HEK293 (cell line): ENCODE data around the gene CLDN6.

ENCODE experiments used
- CTCF ChIP-seq: fragments of 450-650 bp; formaldehyde crosslinking; IDR thresholded peaks from 2 replicates; pipeline ENCODE4 v1.5.1; 2016; ENCODE audit warnings: missing biosample characterization, missing genetic modification characterization
- PATZ1 ChIP-seq: fragments of 450-650 bp; formaldehyde crosslinking; IDR thresholded peaks from 2 replicates; pipeline ENCODE4 v1.5.1; 2016; ENCODE audit warnings: missing biosample characterization, missing genetic modification characterization
- ZBTB11 ChIP-seq: fragments of 450-650 bp; formaldehyde crosslinking; conservative IDR thresholded peaks from 2 replicates; pipeline ENCODE4 v1.5.1; 2016; ENCODE audit warnings: low read depth, missing biosample characterization, missing genetic modification characterization
- ZBTB7A ChIP-seq: fragments of 450-650 bp; formaldehyde crosslinking; IDR thresholded peaks from 2 replicates; pipeline ENCODE4 v1.5.1; 2016; ENCODE audit warnings: low read depth, missing biosample characterization, missing genetic modification characterization
- ZNF148 ChIP-seq: fragments of 450-650 bp; formaldehyde crosslinking; IDR thresholded peaks from 2 replicates; pipeline ENCODE4 v1.5.0; 2017; ENCODE audit warnings: missing biosample characterization, missing genetic modification characterization, borderline replicate concordance
- ZNF26 ChIP-seq: fragments of 450-650 bp; formaldehyde crosslinking; IDR thresholded peaks from 2 replicates; pipeline ENCODE4 v1.5.1; 2016; ENCODE audit warnings: missing biosample characterization, missing genetic modification characterization
- ZNF274 ChIP-seq, 2 experiments: fragments of 200-500 bp in 1 of 2; fragments of 450-650 bp in 1 of 2; sonication (Bioruptor generic) in 1 of 2; formaldehyde crosslinking in 1 of 2; IDR thresholded peaks; 2 replicates each; pipeline versions ENCODE4 v1.5.1 to v1.6.1; 2014 to 2016; ENCODE audit warnings: borderline replicate concordance in 1 of 2, inconsistent platforms in 1 of 2, low read length in 1 of 2, missing biosample characterization in 1 of 2, missing genetic modification characterization in 1 of 2
- ZNF530 ChIP-seq: fragments of 450-650 bp; formaldehyde crosslinking; IDR thresholded peaks from 2 replicates; pipeline ENCODE4 v1.5.1; 2016; ENCODE audit warnings: low read depth, missing biosample characterization, missing genetic modification characterization

- TF ChIP-seq CTCF (tag by site-specific recombination) (no peak), ZNF26 (tag by site-specific recombination) (no peak), ZBTB7A (tag by site-specific recombination) (no peak), ZNF148 (tag by site-specific recombination) (no peak), ZNF530 (tag by site-specific recombination) (no peak), ZBTB11 (no peak), PATZ1 (no peak), ZNF274 (IDR thresholded peaks at IDR 0.05; ENCODE audit: low read length) (no peak), ZNF274 (tag by site-specific recombination; IDR thresholded peaks at IDR 0.05; ENCODE audit: borderline replicate concordance) (no peak)
These were observed 31.3 kb downstream of the CLDN6 start for GRCh38 chr16:2986623-2987188.
